ENCODE measurements around the gene DOK4.

The DOK4 gene

DNA sequence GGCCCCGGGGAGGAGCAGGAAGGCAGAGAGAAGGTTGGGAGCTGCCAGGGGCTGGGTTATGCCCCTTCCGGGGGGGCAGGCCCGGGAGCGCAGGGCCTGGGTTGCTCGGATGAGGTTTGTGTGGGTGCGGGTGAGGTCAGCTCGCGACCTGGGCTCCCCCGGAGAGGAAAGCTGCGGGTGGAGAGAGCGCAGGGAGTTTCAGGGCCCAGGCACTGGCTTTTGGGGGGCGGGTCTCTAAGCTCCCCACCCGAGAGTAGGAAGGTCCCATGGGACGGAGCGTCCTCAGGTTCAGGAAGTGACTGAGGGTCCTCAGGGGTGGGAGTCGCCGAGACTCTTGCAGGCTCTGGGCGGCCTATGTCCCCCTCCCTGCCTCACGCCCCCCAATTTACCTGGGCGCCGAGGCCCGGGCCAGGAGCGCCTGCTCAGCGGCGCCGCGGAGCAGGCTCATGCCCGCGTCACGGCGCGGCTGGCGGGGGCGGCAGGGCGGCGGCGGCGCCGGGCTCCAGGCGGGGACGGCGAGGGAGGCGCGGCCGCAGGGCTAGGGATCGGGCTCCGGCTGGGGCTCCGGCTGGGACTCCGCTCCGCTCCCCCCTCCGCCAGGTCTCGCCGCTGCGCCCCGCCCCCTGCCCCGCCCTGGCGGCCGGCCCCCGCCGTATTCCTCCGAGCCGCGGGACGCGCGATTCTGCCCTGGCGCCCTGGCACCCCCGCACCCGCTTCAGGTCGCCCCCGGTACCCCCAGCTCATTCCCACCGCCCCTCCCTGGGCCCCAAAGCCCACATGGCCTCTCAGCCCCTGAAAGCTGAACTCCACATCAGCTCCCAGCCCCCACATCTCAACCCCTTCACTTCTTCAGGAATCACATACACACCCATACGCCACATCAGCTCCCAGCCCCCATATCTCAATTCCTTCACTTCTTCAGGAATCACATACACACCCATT lies at the start of gene DOK4:
Gene DOK4, minus strand, starts transcription at position 578 of the 942 bp plus-strand sequence. CDS start 6,986 bp downstream, outside the sequence.
- no peak for DNase-seq (ENCODE audit: low read depth)

DNA sequence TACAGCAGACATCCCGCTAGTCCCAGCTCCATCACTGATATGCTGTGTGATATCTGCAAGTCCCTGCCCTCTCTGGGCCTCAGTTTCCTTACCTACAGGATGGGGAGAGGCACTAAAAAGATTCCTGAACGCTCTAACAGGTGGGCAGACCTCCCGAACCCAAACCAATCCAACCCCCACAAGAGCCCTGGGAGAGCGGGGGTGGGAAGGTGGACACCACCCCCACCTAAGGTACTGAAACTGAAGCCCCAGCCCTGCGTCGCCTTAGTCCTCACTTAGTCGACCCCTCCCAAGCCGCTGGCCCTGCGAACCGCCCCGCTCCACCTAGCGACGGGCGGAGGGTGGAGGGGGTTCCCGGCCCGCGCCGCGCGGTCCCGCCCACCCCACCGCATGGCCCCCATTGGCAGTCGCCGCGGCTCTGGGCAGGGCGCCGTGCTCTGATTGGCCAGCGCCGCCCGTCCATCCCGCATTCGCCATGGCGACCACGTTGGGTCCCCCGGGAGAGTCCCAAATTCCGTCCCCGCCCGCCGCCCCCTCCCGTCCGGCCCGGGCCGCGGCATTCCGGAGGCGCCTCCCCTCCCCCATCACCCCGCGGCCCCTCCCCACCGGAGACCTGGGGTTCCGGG lies 49.5 kb upstream of the DOK4 start:
- DNase-seq (ENCODE audit: low read depth), result peak; percentile 74

DNA sequence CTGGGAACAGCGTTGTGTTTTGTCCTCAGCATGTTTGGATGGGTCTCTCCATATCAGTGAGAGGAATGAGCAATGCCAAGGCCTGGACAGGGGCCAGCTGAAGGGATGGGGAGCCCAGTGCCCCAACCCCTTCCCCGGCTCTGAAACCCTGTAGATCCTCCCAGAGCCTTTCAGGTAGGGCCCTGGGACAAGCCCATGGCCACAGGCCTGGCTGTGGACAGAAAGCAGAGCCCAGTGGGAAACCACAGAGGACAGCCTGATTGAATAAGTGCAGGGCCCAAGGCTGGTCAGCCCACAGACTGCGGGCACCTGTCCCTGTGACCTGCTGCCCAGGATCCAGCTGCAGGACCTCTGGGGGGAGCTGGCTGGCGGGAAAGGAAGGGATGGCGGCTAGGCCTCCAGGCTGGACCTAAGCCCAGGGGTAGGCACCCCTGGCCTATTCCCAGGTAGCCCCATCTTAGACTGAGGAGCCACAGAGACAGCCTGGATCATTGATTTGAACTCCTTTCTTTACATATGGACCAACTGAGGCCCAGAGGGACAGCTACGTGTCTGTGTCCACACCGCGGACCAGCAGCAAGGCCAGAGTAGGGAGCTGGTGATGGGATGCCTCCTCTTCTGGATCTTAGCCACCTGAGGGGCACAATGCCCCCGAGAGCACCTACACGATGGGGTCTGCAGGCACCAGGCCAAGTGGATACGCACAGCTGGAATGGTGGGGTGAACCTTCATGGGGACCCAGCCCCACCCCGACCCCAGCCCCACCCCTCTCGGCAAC lies 48.8 kb upstream of the DOK4 start:
- no peak for DNase-seq (ENCODE audit: low read depth)

DNA sequence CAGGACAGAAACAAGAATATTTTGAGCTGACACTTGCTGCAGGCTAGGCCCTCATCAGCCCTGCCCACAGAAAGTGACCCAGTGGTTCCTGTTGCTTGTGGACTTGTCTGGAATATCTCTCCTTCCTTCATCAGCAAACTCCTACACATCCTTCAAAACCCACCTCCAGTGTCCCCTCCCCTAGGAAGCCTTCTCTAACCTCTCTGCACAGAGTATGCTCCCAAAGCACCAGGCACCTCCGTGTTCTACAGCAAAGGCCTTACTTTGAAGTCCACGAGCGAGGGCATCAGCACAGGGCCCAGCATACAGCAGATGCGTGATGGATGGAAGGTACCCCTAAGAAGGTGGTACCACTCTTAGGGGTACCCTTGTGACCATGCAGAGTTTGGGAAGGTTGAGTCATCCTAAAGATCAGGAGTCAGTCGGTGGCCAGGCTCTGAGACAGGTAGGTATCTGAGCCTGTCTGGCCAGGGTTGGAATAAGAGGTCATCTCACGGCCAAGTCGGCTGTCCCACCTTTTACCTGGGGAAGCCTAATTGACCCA lies 48.1 kb upstream of the DOK4 start:
- no peak for DNase-seq (ENCODE audit: low read depth)

DNA sequence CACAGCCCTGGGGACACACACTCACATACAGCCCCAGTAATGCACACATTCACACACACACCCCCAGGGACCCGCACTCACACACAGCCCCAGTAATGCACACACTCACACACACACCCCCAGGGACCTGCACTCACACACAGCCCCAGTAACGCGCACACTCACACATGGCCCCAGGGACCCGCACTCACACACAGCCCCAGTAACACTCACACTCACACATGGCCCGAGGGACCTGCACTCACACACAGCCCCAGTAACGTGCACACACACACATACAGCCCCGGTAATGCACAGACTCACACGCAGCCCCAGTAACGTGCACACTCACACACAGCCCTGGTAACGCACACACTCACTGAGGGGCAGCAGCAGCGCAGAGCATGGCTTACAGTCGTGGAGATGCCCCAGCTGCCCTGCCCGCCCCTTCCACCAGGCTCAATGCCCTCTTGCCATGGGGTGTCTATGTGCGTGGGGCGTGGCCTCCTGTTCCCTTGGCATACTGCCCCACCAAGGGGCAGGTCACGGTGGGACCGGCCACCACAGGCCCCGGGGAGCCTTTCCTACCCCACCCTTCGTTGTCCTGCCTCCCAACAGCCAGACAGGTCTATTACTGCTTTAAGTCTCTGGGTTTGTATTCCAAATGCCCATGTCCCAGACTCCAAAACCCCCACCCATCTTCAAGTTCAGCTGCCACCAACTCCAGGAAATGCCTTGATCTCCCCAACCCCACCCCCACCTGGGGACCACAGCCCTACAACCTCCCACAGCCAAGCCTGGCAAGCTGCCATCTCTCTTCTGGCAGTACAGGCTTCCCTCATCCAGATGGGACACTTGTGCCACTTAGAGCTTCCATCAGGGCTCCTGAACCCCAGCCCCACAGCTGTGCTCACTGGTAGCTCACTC lies 47.4 kb upstream of the DOK4 start:
- DNase-seq (ENCODE audit: low read depth), result no peak

DNA sequence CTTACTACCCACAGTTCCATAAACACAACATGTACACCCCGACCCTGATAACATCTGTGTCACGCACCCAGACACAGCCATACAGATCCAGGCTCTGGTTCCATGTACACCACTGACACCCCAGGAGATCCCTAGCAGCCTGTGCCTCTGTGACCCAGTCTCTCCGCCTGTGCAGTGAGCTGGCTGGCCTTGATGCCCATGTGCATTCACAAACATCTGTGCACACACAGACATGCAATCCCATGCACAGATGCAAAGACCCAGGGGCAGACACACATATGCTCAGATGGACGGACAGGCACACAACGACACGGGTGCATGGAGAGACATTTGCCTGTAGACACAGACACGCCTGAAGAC lies 46.0 kb upstream of the DOK4 start:
- DNase-seq (ENCODE audit: low read depth), result no peak

DNA sequence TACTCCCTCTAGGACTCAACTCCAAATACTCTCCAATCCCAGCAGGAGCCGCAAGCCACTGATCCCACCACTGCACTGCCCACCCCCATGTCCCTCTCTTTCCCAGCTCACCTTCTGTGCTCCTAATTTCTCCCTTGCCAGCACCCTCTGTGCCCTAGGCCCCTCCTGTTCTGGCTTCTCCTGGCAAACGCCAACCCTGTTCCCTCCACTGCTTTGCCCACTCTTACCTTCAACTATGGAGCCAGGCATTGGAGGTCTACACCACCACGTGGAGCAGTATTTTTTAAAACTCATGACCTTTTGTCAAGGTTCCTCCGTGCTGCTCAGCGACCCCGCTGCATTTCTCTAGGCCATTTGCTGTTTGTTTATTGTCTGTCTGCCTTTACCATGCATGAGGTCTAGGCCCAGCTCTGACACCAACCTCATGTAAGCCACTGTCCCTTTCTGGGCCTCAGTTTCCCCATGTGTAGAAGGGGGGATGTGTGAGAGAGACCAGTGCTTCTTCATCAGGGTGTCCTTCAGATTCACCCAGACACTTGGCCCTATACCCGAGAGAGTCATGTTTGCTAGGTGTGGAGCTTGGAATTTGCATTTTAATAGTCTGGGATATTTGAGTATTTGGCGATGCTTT lies 45.5 kb upstream of the DOK4 start:
- DNase-seq (ENCODE audit: low read depth), result no peak

DNA sequence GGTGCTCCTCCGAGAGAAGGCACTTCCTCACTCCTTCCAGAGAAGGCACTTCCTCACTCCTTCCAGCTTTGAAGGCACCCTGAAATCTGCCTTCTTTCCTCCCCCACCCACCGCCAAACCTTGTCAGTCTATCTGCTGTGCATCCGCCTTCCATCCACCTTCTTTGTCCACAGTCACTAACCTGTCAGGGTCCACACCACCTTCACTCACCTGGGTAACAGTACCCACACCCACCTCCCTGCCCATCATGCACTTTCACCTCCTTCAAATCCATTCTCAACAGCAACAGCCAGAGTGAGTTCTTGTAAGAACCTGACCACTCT lies 44.9 kb upstream of the DOK4 start:
- no peak for DNase-seq (ENCODE audit: low read depth)

DNA sequence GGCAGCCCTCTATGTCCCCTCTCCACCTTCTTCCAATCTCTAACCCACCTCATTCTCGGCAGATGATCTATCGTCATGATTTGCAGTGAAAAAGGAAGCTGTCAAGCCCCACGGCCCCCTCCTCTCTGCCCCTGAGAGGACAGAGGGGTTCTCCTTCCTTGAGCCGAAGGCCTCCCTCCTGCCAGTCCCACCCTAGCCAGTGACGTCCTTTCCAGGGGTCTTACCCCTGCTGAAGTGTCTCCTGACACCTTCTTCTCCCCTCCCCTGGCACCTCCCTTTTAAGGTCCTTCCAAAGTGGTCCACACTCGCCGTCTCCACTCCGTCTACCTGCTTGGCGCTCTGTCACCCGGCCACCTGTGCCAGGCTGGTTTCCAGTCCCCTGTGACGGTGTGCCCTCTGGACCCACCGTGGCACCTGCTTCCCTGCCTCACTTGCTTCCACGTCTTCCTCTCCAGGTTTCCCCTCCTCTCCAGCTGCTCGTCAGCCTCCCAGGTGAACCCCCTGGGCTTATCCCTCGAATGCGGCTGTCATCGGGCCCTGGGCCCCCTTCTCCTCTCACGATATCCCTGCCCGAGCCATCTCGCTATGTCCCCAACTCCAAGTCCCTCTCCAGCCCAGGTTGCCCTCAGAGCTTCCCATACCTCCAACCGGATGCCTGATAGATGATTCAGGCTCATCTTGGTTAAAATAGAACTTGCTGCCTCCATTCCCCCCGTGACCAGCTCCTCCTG lies 44.4 kb upstream of the DOK4 start:
- no peak for DNase-seq (ENCODE audit: low read depth)

DNA sequence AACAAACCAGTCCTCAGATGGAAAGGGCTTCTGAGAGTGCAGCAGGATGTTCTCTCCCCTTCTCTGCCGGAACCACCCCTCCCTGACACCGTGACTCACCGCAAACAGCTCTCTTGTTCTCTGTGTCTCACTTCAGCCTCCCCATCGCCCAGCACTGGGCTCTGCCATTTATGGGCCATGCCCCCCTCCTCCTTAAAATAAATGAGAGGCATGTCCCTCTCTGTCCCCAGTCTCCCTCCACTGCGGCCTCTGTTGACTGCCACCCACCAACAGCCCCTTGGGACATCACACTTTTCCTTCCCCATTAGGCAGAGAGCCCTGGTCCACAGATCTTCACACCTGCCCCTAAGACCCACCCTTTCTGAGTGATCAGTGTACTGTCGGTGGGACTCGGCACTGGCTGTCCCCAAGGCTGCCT lies 43.8 kb upstream of the DOK4 start:
- DNase-seq (ENCODE audit: low read depth), result no peak

DNA sequence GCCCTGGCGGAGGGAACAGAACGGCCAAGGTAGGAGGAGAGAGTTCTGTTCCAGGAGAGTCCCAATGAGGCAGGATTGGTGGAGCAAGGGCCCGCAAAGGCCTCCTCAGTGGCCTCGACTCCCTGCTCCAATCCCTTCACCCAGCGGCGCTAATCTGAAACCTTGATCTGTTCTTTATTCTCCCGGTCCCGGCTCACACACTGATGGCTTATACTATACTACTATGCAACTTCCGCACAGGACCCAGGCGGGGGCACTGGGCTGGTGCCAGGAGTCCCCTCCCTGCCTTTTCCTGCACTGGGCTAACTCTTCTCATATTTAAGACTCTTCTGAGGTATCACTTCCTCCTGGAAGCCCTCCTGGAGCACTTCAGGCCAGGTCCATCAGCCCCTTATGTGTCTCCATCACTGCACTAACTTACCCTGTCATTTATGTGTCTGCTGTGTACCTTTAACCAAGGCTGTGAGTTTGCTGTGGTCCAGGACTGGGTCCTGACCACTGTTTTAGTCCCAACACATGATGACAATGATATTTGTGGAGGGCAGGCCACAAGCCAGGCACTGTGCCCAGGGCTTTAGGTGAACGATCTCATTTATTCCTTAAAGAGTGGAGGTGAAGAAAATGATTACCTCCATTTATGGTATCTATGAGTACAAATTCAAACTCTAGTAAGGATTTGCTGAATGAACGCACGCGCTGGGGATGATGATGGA lies 43.3 kb upstream of the DOK4 start:
- no peak for DNase-seq (ENCODE audit: low read depth)

DNA sequence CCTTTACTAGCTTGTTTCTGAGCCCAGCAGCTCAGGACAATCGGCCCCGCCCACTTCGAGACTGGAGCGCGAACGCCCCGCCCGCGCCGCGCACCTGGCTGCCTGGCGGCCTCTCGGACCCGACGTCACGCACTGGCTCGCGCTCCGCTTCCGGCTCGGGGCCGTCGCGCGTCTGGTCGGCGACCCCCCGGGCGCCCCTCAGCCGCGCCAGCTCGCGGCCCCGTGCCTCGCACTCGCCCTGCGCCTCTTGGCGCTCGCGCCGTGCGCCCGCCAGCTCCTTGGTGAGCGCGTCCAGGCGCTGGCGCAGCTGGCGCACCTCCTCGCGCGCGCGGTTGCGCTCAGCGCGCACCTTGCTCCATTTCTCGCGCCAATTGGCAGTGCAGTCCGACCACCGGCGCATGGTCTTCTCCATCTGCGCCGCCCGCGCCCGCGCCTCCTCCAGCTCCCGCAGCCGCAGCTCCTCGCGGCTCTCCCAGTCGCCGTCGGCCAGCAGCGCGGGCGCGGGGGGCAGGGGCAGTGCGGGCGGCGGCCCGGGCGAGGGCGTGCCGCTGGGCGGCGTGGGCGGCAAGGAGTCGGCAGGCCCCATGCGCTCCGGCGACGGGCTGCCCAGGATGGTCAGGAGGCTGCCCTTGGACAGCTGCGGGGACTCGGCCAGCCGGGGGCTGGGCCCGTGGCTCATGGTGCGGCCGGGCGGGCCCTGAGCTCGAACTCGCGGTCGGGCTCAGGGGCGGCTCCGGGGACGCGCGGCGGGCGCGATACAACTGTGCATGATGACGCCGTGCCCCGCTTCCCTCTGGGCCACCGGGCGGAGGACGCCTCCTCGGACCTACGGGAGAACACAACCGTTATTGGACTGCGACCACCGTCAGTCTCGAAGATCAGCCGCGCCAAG lies 42.5 kb upstream of the DOK4 start:
- DNase-seq (ENCODE audit: low read depth), result no peak

DNA sequence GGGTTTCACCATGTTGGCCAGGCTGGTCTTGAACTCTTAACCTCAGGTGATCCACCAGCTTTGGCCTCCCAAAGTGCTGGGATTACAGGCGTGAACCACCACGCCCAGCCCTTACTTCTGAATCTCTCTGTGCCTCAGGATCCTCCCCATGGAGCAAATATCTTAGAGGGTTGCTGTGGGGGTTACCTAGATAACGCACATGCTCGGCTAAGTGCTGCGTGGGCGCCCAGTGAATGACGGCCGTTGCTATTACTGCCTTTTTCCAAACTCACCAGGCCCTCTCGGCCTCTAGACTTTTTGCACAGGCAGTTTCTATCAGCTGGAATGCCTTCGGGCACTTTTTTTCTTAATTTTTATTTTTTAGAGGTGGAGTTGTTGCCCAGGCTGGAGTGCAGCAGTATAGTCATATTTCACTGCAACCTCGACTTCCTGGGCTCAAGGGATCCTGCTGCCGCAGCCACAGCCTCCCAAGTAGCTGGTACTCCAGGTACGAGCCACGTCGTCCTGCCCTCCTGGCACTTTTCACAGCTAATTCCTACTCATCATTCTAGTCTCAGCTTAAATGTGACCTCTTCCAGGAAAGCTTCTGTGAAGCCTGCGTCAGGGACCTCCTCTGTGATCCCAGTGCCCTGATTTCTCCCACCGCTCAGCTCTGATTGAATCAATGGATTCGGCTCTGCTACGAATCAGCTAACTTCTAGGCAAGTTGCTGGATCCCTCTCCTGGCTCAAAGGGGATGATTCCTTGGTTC lies 41.5 kb upstream of the DOK4 start:
- no peak for DNase-seq (ENCODE audit: low read depth)

DNA sequence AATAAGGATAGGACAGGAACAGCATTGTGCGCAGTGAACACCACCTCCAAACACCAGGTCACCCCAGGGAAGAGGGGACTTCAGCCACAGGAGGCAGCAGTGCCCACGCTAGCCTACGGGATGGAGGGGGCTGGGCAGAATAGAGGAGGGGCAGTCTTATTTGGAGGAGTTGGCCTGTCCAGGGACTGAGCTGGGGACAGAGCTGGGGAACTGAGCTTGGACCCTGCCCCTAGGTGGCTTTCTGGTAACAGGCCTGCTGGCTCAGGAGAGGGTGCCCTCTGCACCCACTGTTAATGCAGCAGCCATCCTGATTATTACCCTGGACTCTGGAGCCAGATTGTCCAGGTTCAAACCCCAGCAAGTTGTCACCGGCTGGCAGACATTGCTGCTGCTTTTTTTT lies 40.7 kb upstream of the DOK4 start:
- DNase-seq (ENCODE audit: low read depth), result no peak

DNA sequence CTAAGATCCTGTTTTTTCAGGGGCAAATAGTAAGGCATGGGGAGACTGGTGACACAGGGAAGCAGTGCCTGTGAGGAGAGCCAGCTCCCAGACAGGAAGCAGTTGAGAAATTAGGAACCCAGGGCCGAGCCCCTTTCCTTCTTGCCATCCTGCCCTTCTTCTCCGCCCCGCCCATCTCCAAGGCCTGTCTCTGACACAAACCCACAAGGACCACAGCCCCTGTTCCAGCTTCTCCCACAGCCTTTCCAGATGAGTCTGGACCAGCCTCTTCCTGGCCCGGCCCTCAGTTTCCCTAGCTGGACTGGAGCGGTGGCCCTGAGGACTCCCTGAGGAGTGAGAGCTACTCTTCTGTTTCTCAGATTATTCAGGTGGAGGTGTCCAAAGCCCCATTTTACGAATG lies 40.2 kb upstream of the DOK4 start:
- no peak for DNase-seq (ENCODE audit: low read depth)

DNA sequence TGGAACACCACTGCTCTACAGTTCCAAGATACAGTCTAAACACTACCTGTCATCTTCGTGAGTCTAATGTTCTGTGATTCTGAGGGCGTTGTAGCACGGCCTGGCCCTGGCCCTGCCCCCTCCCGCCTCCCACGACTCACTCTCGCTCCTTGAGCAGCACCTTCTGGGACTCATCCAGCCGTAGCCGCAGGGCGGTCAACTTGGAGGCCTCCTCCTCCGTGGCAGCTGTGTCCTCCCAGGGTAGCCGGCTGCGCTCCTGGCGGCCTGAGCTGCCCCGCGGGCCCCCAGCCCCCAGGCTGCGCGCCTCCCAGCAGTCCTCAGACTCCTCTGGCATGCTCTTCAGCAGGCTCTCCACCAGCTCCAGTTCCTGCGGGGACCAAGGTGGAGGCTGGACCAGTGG lies 39.5 kb upstream of the DOK4 start:
- no peak for DNase-seq (ENCODE audit: low read depth)

DNA sequence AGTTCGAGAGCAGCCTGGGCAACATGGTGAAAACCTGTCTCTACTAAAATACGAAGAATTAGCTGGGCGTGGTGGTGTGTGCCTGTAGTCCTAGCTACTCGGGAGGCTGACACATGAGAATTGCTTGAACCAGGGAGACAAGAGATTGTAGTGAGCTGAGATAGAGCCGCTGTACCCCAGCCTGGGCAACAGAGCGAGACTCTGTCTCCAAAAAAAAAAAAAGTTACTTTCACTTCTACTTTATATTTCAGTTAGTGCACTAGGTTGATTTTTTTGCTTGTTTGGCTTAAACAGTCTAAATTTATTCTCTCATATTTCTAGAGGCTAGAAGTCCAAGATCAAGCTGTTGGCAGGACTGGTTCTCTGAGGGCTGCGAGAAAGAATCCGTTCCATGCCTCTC lies 36.7 kb upstream of the DOK4 start:
- no peak for DNase-seq (ENCODE audit: low read depth)

DNA sequence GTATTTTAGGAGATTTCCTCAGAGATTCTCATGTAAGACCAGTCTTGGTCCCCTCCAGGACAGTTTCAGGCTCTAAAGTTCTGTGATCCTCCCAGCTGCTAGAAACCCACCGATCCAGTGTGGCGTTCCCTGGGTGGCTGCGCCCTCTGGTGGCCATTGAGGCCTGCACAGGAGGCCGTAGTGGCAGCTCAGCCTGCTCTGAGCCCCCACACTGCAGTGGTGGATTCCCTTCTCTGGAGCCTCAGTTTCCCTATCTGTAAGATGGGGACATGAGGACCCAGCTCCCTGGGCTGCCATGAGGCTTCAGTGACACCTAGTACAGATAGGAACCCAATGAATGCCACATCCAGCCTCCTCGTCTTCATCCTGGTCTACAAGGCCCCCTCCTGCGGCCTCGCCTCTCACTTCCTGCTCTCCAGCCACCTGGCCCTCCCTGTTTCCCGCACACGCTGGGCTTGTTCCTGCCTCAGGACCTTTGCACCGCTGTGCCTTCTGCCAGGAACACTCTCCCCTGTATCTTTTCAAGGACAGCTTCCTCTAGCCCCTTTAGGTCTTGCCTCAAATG lies 33.6 kb upstream of the DOK4 start:
- peak; percentile 38 for DNase-seq (ENCODE audit: low read depth)

Measured in HS-27A (cell line).